ENCODE results near the gene PRM2.

Gene PRM2, protein sequence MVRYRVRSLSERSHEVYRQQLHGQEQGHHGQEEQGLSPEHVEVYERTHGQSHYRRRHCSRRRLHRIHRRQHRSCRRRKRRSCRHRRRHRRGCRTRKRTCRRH

DNA sequence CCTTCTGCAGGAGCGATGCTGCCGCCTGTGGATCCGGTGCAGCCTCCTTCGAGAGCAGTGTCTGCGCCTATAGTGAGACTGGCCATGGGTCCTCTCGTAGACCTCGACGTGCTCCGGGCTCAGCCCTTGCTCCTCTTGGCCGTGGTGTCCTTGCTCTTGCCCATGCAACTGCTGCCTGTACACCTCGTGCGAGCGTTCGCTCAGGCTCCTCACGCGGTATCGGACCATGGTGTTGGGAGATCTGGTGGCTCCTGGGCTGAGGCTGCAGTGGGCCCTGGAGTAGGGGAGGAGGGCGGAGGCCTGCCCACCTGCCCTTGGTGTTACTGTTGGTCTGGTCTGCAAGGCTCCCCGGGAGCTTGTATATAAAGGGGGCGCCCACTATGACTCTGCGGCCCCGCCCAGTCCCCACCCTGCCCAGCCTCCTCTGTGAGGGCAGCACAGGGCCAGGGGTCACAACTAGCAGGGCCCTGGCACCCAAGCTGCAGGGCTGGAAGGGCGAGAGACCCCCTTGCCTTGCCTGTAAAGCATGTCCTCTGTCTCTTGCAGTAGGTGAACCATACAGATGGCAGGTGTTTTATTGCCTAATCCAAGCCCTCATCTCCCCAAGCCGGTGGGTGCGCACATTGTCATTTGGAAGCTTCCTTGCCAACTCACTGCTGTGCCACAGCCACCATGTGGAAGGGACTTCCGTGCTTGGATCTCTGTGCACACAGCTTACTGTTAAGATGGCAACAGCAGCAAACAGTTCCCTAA lies at the start of gene PRM2:
Gene PRM2 (minus strand): TSS at position 338 of the 753 bp plus-strand sequence. CDS start 110 bp downstream, at position 228.
- H3K4me1 Mint-ChIP-seq (ENCODE audit: low read depth): peaks cover 7% of the 10 kb centered on the region
- no peak within 1 kb of the TSS for H3K4me3 Mint-ChIP-seq
- no peaks in the 10 kb centered on the region for H3K36me3 Mint-ChIP-seq (ENCODE audit: low read depth)
- no peaks in the 10 kb centered on the region for H3K9me3 Mint-ChIP-seq
- DNase-seq (ENCODE audit: low spot score): no peak
- H3K27ac Mint-ChIP-seq: no peak within 1 kb of the TSS
- peaks cover 6% of the 10 kb centered on the region for H3K27me3 Mint-ChIP-seq (ENCODE audit: low read depth)

DNA sequence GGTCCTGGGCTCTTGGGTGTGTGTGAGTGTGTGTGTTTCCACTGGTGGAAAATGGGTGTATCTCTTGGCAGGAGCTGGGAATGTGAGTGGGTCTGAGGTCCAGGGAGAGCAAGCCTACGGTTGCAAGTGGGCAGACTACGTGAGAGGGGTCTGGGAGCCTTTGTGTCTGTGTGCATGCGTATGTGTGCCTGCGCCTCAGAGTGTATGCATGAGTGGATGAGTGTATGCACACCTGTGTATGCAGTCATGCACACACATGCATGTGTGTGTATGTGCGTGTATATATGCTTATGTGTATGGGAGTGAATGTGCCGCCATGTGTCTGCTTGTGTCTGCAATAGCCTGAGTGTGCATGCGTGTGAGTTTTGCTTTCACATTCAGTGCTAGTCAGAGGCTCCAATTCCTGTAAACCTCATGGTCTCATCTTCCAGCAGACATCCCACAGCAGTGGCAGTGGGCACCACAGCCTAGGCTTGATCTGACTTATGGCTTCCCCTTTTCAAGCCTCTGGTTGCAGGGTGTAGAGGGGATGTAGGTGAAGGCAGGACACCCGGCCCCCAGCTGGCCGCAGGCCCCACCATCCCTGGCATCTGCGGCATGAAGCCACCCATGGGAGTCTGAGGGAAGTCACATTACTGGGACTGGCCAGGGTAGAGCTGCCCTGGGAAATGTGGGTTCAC lies 49.3 kb upstream of the PRM2 start:
- Mint-ChIP-seq H3K9me3 (peaks cover 3% of the 10 kb centered on the region), H3K27ac (peak overlapping the region; percentile 22), H3K4me3 (no peak overlapping the region), H3K4me1 (ENCODE audit: low read depth) (peaks cover 42% of the 10 kb centered on the region), H3K36me3 (ENCODE audit: low read depth) (peaks cover 4% of the 10 kb centered on the region), H3K27me3 (ENCODE audit: low read depth) (no peaks in the 10 kb centered on the region)
- no peak for DNase-seq (ENCODE audit: low spot score)

DNA sequence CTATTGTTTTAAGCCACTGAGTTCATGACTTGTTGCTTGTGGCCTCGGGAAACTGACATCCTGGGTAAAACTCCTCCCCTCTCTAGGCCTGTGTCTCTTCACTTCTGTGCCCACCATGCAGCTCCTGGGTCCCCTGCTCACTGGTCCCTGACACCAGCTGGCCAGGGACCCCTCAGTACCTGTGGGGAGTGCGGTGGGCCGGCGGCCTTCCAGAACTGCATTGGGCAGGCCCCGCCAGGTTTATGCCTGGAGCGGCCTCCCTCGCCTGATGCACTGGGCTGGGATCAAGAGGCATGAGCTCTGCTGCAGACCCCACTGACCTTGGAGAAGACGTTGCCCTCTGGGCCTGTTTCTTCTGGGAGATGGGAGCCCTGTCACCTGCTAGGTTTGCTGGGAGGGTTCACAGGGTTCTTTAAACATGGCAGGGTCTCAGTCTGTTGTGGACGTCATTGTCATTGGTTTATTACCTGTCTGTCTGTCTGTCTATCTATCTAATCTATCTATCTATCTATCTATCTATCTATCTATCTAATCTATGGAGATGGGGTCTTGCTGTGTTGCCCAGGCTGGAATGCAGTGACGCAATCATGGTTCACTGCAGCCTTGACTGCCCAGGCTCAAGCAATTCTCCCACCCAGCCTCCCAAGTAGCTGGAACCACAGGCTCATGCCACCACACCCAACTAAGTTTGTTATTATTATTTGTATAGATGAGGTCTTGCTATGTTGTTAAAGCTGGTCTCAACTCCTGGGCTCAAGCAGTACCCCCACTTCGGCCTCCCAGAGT lies 47.5 kb upstream of the PRM2 start:
- H3K36me3 Mint-ChIP-seq (ENCODE audit: low read depth): peaks cover 4% of the 10 kb centered on the region
- peaks cover 3% of the 10 kb centered on the region for H3K9me3 Mint-ChIP-seq
- no peaks in the 10 kb centered on the region for H3K27me3 Mint-ChIP-seq (ENCODE audit: low read depth)
- H3K4me1 Mint-ChIP-seq (ENCODE audit: low read depth): peaks cover 35% of the 10 kb centered on the region
- no peak overlapping the region for H3K27ac Mint-ChIP-seq
- no peak for DNase-seq (ENCODE audit: low spot score)
- H3K4me3 Mint-ChIP-seq: no peak overlapping the region

DNA sequence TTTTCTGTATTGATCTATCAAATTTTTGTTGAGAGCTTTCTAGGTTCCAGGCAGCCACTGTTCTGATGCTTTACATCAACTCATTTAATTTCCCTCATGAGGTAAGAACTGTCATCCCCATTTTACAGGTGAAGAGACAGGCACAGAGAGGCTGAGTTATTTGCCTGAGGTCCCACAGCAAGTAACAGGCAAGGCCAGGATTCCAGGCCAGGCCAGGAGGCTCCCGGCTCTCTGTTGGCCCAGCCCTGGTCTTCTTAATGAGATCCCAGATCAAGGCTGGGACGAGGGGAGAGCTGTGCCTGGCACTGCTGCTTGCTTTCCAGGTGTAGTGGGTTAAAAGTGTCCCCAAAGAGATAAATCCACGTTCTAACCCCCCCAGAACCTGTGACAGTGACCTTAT lies 46.5 kb upstream of the PRM2 start:
- peaks cover 26% of the 10 kb centered on the region for H3K4me1 Mint-ChIP-seq (ENCODE audit: low read depth)
- peaks cover 4% of the 10 kb centered on the region for H3K36me3 Mint-ChIP-seq (ENCODE audit: low read depth)

DNA sequence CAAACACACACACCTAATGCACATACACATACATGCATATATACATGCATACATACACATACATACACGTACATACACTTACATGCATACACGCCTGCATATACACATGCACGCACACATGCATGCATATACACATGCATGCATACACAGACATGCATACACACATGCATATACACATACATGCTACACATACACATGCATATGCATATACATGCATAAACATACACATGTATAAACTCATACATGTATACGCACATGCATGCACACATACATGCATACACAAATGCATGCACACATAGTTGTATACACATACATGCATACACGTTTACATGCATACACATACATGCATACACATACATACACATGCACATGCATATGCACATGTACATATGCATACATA lies 45.4 kb upstream of the PRM2 start:
- Mint-ChIP-seq H3K27me3 (ENCODE audit: low read depth) (no peaks in the 10 kb centered on the region), H3K4me1 (ENCODE audit: low read depth) (peaks cover 20% of the 10 kb centered on the region), H3K36me3 (ENCODE audit: low read depth) (no peaks in the 10 kb centered on the region), H3K27ac (no peak overlapping the region), H3K4me3 (no peak overlapping the region), H3K9me3 (no peaks in the 10 kb centered on the region)
- no peak for DNase-seq (ENCODE audit: low spot score)

More for the DNA sequence above, 46.5 kb upstream of the PRM2 start:
- Mint-ChIP-seq H3K9me3 (peaks cover 3% of the 10 kb centered on the region), H3K27ac (no peak overlapping the region), H3K4me3 (no peak overlapping the region), H3K27me3 (ENCODE audit: low read depth) (no peaks in the 10 kb centered on the region)
- DNase-seq (ENCODE audit: low spot score): no peak

DNA sequence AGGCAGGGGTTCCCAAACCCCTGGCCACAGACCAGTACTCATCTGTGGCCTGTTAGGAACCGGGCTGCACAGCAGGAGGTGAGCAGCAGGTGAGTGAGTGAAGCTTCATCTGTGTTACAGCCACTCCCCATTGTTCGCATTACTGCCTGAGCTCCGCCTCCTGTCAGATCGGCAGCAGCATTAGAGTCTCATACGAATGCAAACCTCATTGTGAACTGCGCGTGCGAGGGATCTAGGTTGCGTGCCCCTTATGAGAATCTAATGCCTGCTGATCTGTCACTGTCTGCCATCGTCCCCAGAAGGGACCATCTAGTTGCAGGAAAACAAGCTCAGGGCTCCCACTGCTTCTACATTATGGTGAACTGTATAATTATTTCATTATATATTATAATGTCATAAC lies 43.9 kb upstream of the PRM2 start:
- H3K4me3 Mint-ChIP-seq: no peak overlapping the region
- H3K4me1 Mint-ChIP-seq (ENCODE audit: low read depth): peaks cover 9% of the 10 kb centered on the region
- no peaks in the 10 kb centered on the region for H3K27me3 Mint-ChIP-seq (ENCODE audit: low read depth)
- H3K27ac Mint-ChIP-seq: no peak overlapping the region
- H3K9me3 Mint-ChIP-seq: no peaks in the 10 kb centered on the region
- DNase-seq (ENCODE audit: low spot score): no peak
- H3K36me3 Mint-ChIP-seq (ENCODE audit: low read depth): no peaks in the 10 kb centered on the region

DNA sequence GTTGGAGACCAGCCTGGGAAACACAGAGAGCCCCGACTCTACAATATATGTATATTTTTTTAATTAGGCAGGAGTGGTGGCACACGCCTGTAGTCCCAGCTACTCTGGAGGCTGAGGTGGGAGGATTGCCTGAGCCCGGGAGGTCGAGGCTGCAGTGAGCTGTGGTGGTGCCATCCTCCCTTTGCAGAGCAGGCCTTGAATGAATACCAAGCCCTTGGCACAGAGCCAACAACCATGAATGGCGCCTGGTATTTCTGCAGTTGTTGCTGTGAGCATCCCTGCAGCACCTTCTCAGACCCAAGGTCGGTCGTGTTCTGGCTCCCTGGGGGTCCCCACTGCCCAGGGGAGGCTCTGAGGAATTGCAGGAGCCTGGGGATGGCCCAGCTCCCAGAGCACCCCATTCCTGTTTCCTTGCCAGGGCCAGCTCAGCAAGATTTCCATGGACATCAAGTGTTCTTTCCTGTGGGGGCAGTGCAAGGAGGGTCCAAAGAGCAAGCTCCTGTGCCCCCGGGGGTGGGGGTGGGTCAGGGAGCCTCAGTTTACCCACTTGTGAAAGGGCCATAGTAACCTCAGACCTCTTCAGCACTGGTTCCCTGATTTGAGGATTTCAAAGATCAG lies 43.4 kb upstream of the PRM2 start:
- no peaks in the 10 kb centered on the region for H3K36me3 Mint-ChIP-seq (ENCODE audit: low read depth)
- no peak for DNase-seq (ENCODE audit: low spot score)
- H3K4me3 Mint-ChIP-seq: no peak overlapping the region
- no peaks in the 10 kb centered on the region for H3K9me3 Mint-ChIP-seq
- H3K27ac Mint-ChIP-seq: no peak overlapping the region
- peaks cover 7% of the 10 kb centered on the region for H3K4me1 Mint-ChIP-seq (ENCODE audit: low read depth)
- no peaks in the 10 kb centered on the region for H3K27me3 Mint-ChIP-seq (ENCODE audit: low read depth)

DNA sequence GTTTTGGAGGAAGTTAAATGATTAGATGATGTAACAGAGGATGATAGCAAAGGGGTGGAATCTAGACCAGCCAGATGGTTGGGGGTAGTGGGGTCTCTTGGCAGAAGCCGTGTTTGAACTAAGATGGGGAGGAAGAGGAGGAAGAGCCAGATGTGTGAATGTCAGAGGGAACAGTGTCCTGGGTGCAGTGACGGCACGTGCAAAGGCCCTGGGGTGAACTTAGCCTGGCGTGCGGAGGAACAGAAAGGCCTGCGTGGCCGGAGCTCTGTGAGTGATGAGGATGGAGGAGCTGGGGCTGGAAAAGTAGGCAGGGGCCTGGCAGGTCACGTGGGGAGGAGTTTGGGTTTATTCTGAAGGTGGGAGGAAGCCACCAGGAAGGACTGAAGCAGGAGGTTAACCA lies 42.5 kb upstream of the PRM2 start:
- Mint-ChIP-seq H3K27ac (no peak overlapping the region), H3K9me3 (no peaks in the 10 kb centered on the region), H3K36me3 (ENCODE audit: low read depth) (no peaks in the 10 kb centered on the region), H3K4me1 (ENCODE audit: low read depth) (peaks cover 10% of the 10 kb centered on the region), H3K27me3 (ENCODE audit: low read depth) (no peaks in the 10 kb centered on the region), H3K4me3 (no peak overlapping the region)
- DNase-seq (ENCODE audit: low spot score): no peak

DNA sequence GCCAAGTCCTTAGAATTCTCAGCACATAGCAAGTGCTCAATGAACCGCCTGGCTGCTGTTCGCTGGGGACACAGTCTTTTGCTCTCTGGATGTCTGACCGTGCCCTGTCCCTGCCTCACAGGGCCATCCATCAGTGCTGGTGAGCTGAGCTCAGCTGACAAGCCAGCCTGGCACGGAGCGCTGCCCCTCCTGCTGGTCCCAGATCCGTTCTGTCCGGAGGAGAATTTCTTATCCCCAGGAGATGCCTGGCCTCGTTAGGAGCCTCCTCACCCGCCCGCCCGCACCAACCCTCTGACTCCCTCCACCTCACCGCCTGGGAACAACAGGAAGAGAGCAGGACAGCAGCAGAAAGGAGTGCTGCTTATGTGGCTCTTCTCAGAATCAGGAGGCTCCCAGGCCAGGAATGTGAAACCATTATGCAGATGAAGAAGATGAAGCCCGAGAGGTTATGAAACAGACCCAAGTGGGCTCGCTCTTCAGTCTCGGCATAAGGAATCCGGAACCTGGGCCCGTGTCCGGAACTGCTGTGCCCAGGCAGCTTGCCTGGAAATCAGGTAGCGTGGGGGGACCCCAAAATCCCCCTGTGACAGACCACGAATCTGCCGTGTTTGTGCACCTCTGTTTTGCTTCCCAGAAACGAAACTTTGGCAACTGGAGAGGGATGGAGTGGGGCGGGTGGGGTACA lies 40.2 kb upstream of the PRM2 start:
- Mint-ChIP-seq H3K4me1 (ENCODE audit: low read depth) (peaks cover 27% of the 10 kb centered on the region), H3K36me3 (ENCODE audit: low read depth) (no peaks in the 10 kb centered on the region), H3K27me3 (ENCODE audit: low read depth) (no peaks in the 10 kb centered on the region), H3K27ac (peak overlapping the region; percentile 49), H3K9me3 (no peaks in the 10 kb centered on the region), H3K4me3 (no peak overlapping the region)
- DNase-seq (ENCODE audit: low spot score): no peak

DNA sequence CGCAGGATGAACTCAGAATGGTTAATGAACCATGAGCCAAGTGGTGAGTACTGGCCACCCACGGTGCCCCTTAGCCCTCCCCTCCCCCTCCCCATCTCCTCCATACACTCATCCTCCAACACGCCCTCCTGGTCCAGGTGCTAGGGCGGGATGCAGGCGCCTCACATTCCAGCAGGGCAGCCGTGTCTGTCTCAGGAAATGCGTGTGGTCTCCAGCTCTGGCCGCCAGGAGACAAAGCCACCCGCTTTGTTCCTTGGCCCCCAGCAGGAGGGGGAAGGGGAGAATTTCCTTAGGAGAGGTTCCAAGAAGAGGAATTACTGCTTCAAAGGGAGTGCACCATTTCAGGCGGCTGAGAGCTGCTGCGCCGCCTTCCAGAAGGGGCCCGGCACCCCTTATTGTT lies 39.2 kb upstream of the PRM2 start:
- Mint-ChIP-seq H3K27ac (no peak overlapping the region), H3K36me3 (ENCODE audit: low read depth) (no peaks in the 10 kb centered on the region), H3K4me3 (no peak overlapping the region), H3K27me3 (ENCODE audit: low read depth) (no peaks in the 10 kb centered on the region), H3K4me1 (ENCODE audit: low read depth) (peaks cover 36% of the 10 kb centered on the region), H3K9me3 (no peaks in the 10 kb centered on the region)
- DNase-seq (ENCODE audit: low spot score): no peak

DNA sequence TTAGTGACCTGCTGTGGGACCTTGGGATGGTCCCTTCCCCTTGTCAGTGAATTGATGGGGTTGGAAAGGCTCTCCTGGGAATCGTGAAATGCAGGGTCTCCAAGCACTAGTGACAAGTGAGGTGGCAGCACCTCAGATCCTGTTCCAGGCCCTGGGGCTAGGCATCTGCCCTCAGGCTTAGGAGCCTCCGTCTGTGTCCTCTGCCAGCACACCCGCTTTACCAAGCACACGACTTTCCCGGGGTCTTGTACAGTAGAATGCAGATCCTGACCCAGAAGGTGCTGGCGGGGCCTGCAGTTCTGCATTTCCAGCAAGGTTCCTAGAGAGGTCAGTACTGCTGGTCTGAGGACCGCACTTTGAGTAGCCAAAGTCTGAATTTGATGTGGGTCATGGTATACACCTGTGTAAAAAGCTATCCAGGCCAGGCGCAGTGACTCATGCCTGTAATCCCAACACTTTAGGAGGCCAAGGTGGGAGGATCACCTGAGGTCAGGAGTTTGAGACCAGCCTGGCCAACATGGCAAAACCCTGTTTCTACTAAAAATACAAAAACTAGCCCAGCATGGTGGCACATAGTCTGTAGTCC lies 38.1 kb upstream of the PRM2 start:
- H3K27ac Mint-ChIP-seq: no peak overlapping the region
- H3K4me1 Mint-ChIP-seq (ENCODE audit: low read depth): peaks cover 45% of the 10 kb centered on the region
- no peak for DNase-seq (ENCODE audit: low spot score)
- no peak overlapping the region for H3K4me3 Mint-ChIP-seq
- H3K27me3 Mint-ChIP-seq (ENCODE audit: low read depth): no peaks in the 10 kb centered on the region
- no peaks in the 10 kb centered on the region for H3K9me3 Mint-ChIP-seq
- H3K36me3 Mint-ChIP-seq (ENCODE audit: low read depth): no peaks in the 10 kb centered on the region

DNA sequence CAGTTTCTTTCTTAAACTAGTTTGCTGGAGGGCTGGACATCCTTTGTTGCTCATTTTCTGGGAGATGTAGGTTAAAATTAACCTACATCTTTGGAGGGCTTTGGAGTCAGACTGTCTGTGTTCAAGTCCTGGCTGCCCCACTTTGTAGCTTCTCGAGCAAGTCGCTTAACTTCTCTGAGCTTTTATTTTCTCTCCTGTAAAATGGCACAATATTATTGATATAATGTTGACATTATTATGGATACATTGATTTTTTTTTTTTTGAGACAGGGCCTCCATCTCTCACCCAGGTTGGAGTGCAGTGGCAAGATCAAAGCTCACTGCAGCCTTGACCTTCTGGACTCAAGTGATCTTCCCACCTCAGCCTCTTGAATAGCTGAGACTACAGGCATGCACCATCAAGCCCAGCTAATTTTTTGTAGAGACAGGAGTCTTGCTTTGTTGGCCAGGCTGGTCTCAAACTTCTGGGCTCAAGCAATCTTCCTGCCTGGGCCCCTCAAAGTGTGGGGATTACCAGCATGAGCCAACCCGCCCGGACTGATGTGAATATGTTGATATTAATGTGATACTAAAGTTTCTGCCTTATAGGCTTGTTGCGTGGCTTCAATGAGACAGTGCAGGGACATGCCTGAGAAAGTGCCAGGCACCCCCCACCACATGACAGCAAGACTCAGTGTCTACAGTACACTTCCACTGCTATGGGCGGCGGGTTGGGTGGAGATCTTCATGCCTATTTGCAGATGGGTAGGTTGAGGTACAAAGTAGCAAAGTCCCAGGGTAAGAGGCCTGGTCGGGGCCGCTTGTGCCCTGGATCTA lies 37.4 kb upstream of the PRM2 start:
- no peak for DNase-seq (ENCODE audit: low spot score)
- Mint-ChIP-seq H3K27ac (peak overlapping the region; percentile 77), H3K27me3 (ENCODE audit: low read depth) (no peaks in the 10 kb centered on the region), H3K4me1 (ENCODE audit: low read depth) (peaks cover 45% of the 10 kb centered on the region), H3K9me3 (no peaks in the 10 kb centered on the region), H3K36me3 (ENCODE audit: low read depth) (no peaks in the 10 kb centered on the region), H3K4me3 (no peak overlapping the region)

Data from T-helper 2 cell treated with Interferon-gamma antibody and Interleukin-4, amounts not matched to agents 5 μg/mL and 100 μg/mL, for 36 hours (primary cell).